Spleen (tissue), 11 donors: ENCODE results near the gene ZNF296. TPM values are rescaled to one million over a fixed set of nuclear protein-coding genes. Genes with fewer than 3 reads are reported as not detected.

Experiments used
- DNase-seq: peaks from one replicate; pipeline ENCODE4 v3.0.0-alpha.2; 2020
- H3K27ac ChIP-seq, 8 donors: fragments of 200-600 bp; sonication (generic) in 7 of 8; 1 replicate in 4 of 8; 2 replicates in 4 of 8; pipeline versions ENCODE4 v1.5.0 to v1.8.0; 2016 to 2021; ENCODE audit warnings: inconsistent platforms in 4 of 8, mild to moderate bottlenecking in 4 of 8, moderate library complexity in 1 of 8
- H3K27me3 ChIP-seq, 7 donors: fragments of 200-600 bp; sonication (generic) in 6 of 7; replicated peaks in 1 of 7; 1 replicate in 4 of 7; 2 replicates in 3 of 7; pipeline versions ENCODE4 v1.5.0 to v1.8.0; 2016 to 2021; ENCODE audit warnings: inconsistent platforms in 3 of 7, mild to moderate bottlenecking in 1 of 7
- H3K36me3 ChIP-seq, 6 donors: fragments of 200-600 bp; sonication (generic) in 5 of 6; 1 replicate in 4 of 6; 2 replicates in 2 of 6; pipeline versions ENCODE4 v1.5.0 to v1.8.0; 2016 to 2021; ENCODE audit warnings: inconsistent platforms in 2 of 6
- H3K4me1 ChIP-seq, 6 donors: fragments of 200-600 bp; sonication (generic) in 5 of 6; 1 replicate in 3 of 6; 2 replicates in 3 of 6; pipeline versions ENCODE4 v1.5.0 to v1.8.0; 2016 to 2021; ENCODE audit warnings: inconsistent platforms in 3 of 6
- H3K4me3 ChIP-seq, 8 donors: fragments of 200-600 bp; sonication (generic) in 7 of 8; 1 replicate in 4 of 8; 2 replicates in 4 of 8; pipeline versions ENCODE4 v1.5.0 to v1.8.0; 2016 to 2021; ENCODE audit warnings: inconsistent platforms in 4 of 8, mild to moderate bottlenecking in 4 of 8, moderate library complexity in 2 of 8
- H3K9me3 ChIP-seq, 8 donors: fragments of 200-600 bp; sonication (generic) in 7 of 8; 1 replicate in 4 of 8; 2 replicates in 4 of 8; pipeline versions ENCODE4 v1.5.0 to v1.8.0; 2016 to 2021; ENCODE audit warnings: inconsistent platforms in 4 of 8
- POLR2A ChIP-seq, 3 donors: fragments of 450-650 bp; IDR thresholded peaks; one replicate each; pipeline ENCODE4 v1.5.1; 2017; ENCODE audit warnings: antibody characterized with exemption in 3 of 3, mild to moderate bottlenecking in 1 of 3
- POLR2AphosphoS5 ChIP-seq, 3 donors: sonication (generic); formaldehyde crosslinking; IDR thresholded peaks; one replicate each; pipeline ENCODE4 v1.5.1; 2017; ENCODE audit warnings: antibody characterized with exemption in 3 of 3
- WGBS, 5 donors: extraction: QIAGEN DNeasy Blood & Tissue Kit in 3 of 5; methylation state at CpG; one replicate each; pipeline versions ENCODE4 v1.1.5 to v1.1.7; 2013 to 2018; 5-methylcytosine and 5-hydroxymethylcytosine counted together
- intact Hi-C: fragments of 100-400 bp; cut with DNase I; formaldehyde crosslinking; loops from one replicate; pipeline ENCODE4 v1.15.0; 2023; ENCODE audit warnings: low total_unique reads
- polyA plus RNA-seq, 3 donors: library from polyadenylated mRNA; stranded (reverse); fragments of 200-250 nt; gene quantifications; one replicate each; pipeline ENCODE4 v1.2.1, GENCODE V29; 2013
- total RNA-seq, 7 donors: library from RNA; depleted of rRNA in 3 of 7; stranded (reverse); fragments of >200 nt in 3 of 7; fragmentation: NEBNext Ultra II Directional in 4 of 7; extraction: Animal tissue kit (Norgen Biotek cat#: 25700) in 4 of 7; gene quantifications; one replicate each; pipeline versions ENCODE4 v1.1.0 to v1.2.1, GENCODE V29; 2016 to 2021
- TF ChIP-seq, protein P1 (sequence below), 11 experiments: fragments of 200-600 bp in 7 of 11; fragments of 450-650 bp in 4 of 11; sonication (generic) in 4 of 11; IDR thresholded peaks in 8 of 11; conservative IDR thresholded peaks in 3 of 11; 1 replicate in 7 of 11; 2 replicates in 4 of 11; pipeline versions ENCODE4 v1.4.0 to v1.8.0; 2016 to 2021; ENCODE audit warnings: antibody characterized with exemption in 11 of 11, inconsistent platforms in 4 of 11, mild to moderate bottlenecking in 1 of 11
- donor health status: healthy with polysubstance abuse.
- donor health status: DM: no; HTN: no; CAD: no; lungs with moderate emphysema.
- donor health status: DM: no; HTN: no; CAD: no.
- donor health status: Bipolar disorder and iron deficiency.
- donor health status: healthy.
- donor health status: DM: no; HTN: no; CAD: no.
- donor health status: DM: yes; HTN: yes; CAD: no.

Gene ZNF296
- total and polyA plus RNA-seq, 10 donors: 3.9 to 11.9 (median 7.4) TPM

GRCh38 chr19:45066921-45067661, 9.2 kb downstream of the ZNF296 start:
- H3K27ac ChIP-seq: no peak overlapping the region
- H3K4me1 ChIP-seq: no peaks in the 10 kb centered on the region
- no peaks in the 10 kb centered on the region for H3K9me3 ChIP-seq
- no peaks in the 10 kb centered on the region for H3K27me3 ChIP-seq
- no peak overlapping the region for H3K4me3 ChIP-seq
- WGBS, 5 donors: 93 to 95% (median 95%) methylated on average over 32 to 38 of the region's 38 CpGs
- DNase-seq: no peak
- TF ChIP-seq POLR2A (IDR thresholded peaks at IDR 0.05): no peak
- TF ChIP-seq, protein P1, sequence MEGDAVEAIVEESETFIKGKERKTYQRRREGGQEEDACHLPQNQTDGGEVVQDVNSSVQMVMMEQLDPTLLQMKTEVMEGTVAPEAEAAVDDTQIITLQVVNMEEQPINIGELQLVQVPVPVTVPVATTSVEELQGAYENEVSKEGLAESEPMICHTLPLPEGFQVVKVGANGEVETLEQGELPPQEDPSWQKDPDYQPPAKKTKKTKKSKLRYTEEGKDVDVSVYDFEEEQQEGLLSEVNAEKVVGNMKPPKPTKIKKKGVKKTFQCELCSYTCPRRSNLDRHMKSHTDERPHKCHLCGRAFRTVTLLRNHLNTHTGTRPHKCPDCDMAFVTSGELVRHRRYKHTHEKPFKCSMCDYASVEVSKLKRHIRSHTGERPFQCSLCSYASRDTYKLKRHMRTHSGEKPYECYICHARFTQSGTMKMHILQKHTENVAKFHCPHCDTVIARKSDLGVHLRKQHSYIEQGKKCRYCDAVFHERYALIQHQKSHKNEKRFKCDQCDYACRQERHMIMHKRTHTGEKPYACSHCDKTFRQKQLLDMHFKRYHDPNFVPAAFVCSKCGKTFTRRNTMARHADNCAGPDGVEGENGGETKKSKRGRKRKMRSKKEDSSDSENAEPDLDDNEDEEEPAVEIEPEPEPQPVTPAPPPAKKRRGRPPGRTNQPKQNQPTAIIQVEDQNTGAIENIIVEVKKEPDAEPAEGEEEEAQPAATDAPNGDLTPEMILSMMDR (IDR thresholded peaks at IDR 0.05 in 8 of 11, conservative IDR thresholded peaks at IDR 0.05 in 3 of 11): no peak
- TF ChIP-seq POLR2AphosphoS5 (IDR thresholded peaks at IDR 0.05): peak in 1 of 3 donors; percentile 49
- intact Hi-C loops: no loop called here
- peaks cover 9 to 100% (median 98%) of the 10 kb centered on the region in 6 donors for H3K36me3 ChIP-seq

- 95 to 99% (median 97%) methylated on average over 53 to 85 of the region's 85 CpGs for WGBS, 5 donors
- H3K36me3 ChIP-seq: peaks cover 10 to 100% (median 98%) of the 10 kb centered on the region in 6 donors
- intact Hi-C loops: no loop called here
- no peak overlapping the region for H3K27ac ChIP-seq
- H3K9me3 ChIP-seq: no peaks in the 10 kb centered on the region
- no peaks in the 10 kb centered on the region for H3K27me3 ChIP-seq
- H3K4me1 ChIP-seq: peaks cover 0 to 9% (median 5%) of the 10 kb centered on the region in 6 donors
- H3K4me3 ChIP-seq: no peak overlapping the region
- TF ChIP-seq, protein P1 (IDR thresholded peaks at IDR 0.05 in 8 of 11, conservative IDR thresholded peaks at IDR 0.05 in 3 of 11): no peak
- TF ChIP-seq POLR2A (IDR thresholded peaks at IDR 0.05) (no peak), POLR2AphosphoS5 (IDR thresholded peaks at IDR 0.05) (peak in 2 of 3 donors; percentile 26 to 51)
- DNase-seq: no peak
Measured at GRCh38 chr19:45063851-45064801, 12.2 kb downstream of the ZNF296 start.

DNA sequence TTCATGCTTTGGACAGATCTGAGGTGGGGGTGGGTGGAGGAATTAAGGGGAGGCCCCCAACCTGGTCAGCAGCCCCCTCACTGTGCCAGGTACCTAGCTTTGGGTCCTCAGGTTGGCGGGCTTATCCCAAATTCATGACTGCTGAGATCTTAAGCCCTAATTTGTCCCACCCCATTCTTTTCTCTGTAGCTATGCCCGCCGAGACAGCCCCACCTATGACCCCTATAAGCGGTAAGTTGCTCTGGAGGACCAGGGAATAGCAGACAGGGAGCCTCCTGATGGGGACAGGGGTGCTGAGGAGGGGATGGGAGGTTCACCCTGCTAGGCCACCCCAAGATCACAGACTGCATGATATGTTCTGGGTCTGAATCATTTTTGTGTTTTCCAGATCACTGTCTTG, 14.3 kb downstream of the ZNF296 start:
- no peak for TF ChIP-seq POLR2A (IDR thresholded peaks at IDR 0.05)
- Histone ChIP-seq H3K9me3 (no peaks in the 10 kb centered on the region), H3K27me3 (no peaks in the 10 kb centered on the region), H3K4me1 (peaks cover 0 to 18% (median 6%) of the 10 kb centered on the region in 6 donors), H3K4me3 (no peak overlapping the region), H3K36me3 (peaks cover 11 to 100% (median 98%) of the 10 kb centered on the region in 6 donors), H3K27ac (no peak overlapping the region)
- intact Hi-C loops: no loop called here
- 91 to 98% (median 97%) methylated on average over 4 of the region's 4 CpGs for WGBS, 5 donors
- no peak for DNase-seq

GRCh38 chr19:45059258-45059965, 16.9 kb downstream of the ZNF296 start:
- peak overlapping the region in 2 of 8 donors; percentile 25 to 59 for H3K27ac ChIP-seq
- peaks cover 0 to 28% (median 6%) of the 10 kb centered on the region in 6 donors for H3K4me1 ChIP-seq
- 63 to 69% (median 66%) methylated on average over 14 to 16 of the region's 16 CpGs for WGBS, 5 donors
- peak; percentile 91 for DNase-seq
- peaks cover 11 to 100% (median 100%) of the 10 kb centered on the region in 6 donors for H3K36me3 ChIP-seq
- no peaks in the 10 kb centered on the region for H3K27me3 ChIP-seq
- intact Hi-C loops: loop anchor here (5.0 kb wide), 1 partner anchor 42 kb away; no protein-coding TSS in a partner anchor
- TF ChIP-seq POLR2AphosphoS5 (IDR thresholded peaks at IDR 0.05) (peak; percentile 15 to 53 (median 38)), POLR2A (IDR thresholded peaks at IDR 0.05) (no peak)
- TF ChIP-seq, protein P1 (IDR thresholded peaks at IDR 0.05 in 8 of 11, conservative IDR thresholded peaks at IDR 0.05 in 3 of 11): peak; percentile 48 to 91 (median 84)
- no peak overlapping the region for H3K4me3 ChIP-seq
- H3K9me3 ChIP-seq: no peaks in the 10 kb centered on the region
